SKM-1 treated with dmso at 0.1 percent for 144 hours (cell line): Measurements from ENCODE around the gene IRF2.

Experiments
- DNase-seq: peaks from one replicate; lab custom pipeline; 2025; ENCODE audit not compliant: unreplicated experiment; lab: John Stamatoyannopoulos, UW

Gene IRF2

DNA sequence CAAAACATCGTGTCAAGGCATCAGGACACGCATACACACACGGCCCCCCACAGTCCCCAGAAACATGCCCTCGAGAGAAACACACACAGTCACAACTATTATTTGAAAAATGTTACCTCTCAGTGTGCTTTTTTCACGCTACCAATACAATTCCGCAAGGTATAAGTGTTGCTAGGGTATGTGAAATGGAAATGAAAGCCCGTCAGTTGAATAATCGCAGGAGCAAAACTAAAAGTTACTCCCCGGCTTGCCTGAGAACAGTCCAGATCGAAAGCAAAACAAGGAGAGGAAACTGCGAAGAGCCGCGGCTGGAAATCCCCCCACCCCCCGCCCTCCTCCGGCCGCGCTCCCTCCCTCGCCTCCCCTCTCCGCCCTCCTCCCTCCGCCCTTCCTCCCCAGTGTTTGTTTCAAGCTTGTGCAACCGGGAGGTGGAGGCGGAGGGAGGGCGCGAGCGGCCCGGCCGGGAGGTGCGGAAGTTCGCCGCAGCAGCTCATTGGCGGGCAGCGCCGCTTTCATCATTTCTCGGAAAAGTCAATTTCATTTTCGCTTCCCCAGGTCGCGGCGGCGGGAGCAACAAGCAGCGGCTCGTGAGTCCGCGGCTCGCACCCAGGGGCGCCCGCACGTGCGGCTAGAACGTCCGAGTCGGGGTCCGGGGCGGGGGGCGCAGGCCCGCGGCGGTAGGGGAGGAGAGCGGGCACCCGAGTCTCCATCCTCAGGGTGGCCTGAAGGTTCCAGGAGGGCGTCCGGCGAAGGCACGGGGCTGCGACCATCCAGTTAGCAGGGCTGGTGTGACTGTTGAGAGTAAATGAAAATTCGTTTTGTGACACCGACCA is at the start of gene IRF2:
IRF2 (minus strand) TSS at position 288 of the 833 bp plus-strand sequence. CDS start 45,486 bp downstream, outside the sequence.
- peak; percentile 97 for DNase-seq

GRCh38 chr4:184515606-184516005 is 41.3 kb upstream of the IRF2 start:
- DNase-seq, result no peak

DNA sequence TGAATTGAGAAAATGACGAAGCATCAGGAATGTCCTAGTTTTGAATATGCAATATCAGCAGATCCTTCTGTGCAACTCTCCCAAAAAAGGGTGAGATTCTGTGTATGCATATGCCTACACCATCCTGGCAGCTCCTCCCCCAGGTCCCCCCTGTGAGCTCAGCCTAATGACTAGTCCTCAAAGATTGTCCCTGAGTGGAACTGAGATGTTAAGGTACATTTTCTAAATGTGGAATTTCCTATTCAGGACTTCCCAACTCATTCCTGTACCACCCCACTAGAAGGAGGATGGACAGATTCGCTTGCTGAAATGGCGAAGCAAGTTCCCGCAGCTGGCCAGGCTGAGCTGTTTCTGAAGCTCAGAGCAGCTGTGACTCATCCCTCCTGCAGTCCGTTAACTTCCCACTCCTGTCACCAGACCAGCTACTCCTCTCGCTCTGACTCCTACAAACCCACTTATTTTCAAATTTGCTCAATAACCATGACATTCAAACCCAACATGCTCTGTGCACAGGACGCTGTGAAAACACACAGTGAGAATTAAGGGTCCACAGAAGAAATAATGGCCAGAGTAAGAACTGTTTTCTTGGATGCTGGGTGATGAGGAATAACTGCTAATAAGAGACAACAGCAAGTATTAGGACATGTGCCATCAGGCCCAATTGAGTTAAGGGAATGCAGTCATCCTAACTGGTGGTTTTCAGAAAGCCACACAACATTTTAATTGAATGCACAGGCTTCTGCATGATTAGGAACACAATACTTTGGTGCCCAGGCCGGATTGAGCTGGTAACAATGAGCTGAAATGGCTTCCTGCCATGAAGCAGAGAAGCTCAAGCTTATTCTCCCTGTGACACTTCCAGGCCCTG is 40.0 kb upstream of the IRF2 start:
- peak; percentile 52 for DNase-seq

DNA sequence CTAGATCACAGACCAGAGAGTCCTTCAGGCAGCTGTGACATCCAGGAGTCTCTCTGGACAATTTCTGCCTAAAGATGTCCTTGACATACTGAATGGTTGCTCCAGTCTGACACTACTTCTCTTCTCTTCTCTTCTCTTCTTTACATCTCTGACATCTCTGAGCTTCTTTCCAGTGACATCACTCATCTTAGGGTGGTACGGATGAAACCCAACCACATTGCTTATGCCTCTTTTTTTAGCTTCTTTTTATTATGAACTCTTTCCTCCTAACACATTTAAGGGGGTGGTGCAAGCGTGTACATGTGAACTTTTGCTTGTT is 39.4 kb upstream of the IRF2 start:
- no peak for DNase-seq

DNA sequence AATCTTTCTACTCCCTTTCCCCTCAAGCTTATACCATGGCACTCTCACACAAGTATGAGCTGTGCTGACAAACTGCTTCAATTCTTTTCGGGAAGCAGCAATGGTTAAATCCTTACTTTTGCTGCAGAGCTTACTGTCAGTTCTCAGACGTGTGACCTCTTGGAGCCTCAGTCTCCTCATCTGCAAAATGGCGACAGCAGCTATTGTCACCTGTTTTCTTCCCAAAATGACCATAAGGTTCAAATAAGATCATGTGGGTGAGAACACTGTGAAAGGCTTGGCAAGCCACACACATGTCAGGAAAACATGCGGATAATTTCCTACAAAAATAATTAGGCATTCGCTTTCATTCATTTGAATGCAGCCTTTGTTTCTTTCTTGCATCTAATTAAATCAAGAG is 36.8 kb upstream of the IRF2 start:
- no peak for DNase-seq

- DNase-seq, result peak; percentile 37
Observed at GRCh38 chr4:184510401-184510800, 36.1 kb upstream of the IRF2 start.

GRCh38 chr4:184506527-184507121 is 32.3 kb upstream of the IRF2 start:
- DNase-seq, result no peak

DNA sequence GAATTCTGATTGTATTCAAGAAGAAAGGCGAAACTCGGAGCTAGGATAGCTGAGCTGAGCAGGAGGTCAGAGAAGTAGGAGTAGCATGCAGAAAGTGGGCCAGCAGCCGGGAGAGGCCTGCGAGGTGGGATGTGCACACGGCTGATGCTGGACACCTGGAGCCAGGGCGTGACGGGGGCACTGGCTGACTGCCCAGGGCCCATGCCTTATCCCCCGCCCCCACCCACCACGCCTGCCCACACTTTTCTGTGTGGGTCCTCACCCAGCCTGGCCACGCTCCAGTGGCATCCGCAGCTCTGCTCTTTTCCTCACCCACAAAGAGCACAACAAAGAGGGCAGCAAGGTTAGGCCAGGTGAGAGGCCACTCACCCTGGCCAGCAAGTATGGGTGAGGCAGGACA is 30.0 kb upstream of the IRF2 start:
- no peak for DNase-seq

- DNase-seq, result no peak
Observed at GRCh38 chr4:184503869-184504300, 29.5 kb upstream of the IRF2 start.

DNA sequence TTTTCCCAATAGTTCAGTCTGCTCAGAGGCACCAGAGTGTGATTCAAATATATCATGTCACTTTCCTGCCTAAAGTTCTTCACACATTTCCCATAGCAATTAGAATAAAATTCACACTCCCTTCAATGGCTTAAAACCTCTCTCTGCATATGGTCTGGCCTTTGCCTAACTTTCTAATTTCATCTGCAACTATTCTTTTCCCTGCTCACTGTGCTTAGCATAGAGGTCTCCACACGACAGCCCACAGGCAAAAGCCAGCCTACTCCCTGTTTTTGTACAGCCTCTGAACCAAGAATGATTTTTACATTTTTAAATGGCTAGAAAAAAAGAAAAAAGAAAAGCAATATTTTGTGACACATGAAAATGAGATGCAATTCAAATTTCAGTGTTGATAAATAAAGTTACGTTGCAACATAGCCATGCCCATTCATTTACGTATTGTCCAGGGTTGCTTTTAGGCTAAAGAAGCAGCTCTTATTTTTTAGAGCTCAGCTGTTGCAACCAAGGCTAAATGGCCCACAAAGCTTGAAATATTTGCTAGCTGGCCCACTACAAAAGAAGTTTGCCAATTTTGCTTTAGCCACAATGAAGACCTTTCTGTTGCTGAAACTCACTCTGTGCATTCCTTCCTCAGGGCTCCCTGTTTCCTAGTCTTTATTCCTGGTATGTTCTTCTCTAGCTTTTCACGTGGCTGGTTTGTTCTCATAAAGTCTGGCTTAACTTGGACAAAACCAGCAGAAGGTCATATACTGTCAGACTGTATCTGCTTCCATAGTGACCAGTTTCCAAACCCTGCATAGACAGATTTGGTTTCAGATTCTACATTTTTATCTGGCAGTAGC is 26.6 kb upstream of the IRF2 start:
- no peak for DNase-seq

GRCh38 chr4:184499996-184500395 is 25.6 kb upstream of the IRF2 start:
- no peak for DNase-seq

DNA sequence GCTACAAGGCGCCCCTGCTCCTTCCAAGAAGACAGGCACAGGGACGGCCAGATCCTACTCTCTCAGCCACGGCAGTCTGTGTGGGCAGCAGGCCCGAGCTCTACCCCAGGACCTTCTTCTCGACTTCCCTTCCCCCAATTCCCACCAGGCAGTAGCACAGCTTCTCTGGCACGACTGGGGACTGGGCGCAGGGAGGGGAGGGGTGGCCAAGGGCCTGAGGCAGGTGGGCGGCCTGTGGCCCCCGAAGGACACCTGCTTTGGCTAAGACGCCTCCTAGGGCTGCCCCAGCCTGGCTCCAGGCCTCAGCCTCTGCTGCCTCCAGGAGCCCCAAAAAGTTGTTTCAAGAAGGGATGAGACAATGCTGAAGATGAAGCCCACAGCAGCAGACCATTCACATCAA is 24.2 kb upstream of the IRF2 start:
- no peak for DNase-seq

- no peak for DNase-seq
Observed at GRCh38 chr4:184489771-184490170, 15.4 kb upstream of the IRF2 start.

- DNase-seq, result no peak
Observed at GRCh38 chr4:184487503-184487902, 13.2 kb upstream of the IRF2 start.

- DNase-seq, result no peak
Observed at GRCh38 chr4:184485279-184485678, 10.9 kb upstream of the IRF2 start.

DNA sequence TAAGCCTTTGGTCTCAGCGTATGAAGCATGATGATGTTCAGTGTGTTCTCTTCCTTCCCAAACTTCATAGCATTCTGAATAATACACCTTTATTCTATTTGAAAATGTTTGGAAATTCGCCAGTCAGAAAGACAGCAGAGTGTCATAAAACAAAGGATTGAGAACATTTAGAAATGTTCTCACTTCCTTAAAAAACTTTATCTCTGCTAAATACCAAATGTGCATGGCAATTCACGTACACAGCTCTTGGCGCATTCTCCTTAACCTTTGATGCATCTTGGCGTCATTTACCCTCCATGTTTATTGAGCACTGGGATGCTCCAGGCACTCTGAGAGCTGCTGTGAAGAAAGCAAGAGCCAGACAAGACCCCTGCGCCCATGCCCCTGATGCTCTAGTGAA is 7.2 kb upstream of the IRF2 start:
- no peak for DNase-seq

DNA sequence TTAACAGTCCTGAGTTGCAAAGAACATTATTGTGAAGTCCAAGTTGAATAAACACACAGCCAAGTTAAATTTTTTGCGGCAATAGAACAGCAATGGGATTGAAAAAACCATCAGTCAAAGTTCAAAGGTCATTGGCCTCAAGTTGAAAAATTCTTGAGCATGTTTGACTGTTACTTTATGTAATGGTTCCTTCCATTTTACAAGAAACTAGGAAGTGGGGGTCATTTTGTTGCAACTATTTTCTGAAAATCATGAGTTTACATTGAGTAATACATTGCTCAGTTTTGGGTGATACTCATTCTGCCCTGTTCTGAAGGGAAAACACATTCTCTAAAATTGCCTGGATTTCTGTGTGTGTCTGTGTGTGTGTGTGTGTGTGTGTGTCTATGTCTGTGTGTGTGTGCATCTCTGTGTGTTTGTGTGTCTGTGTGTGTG is 5.2 kb upstream of the IRF2 start:
- peak; percentile 34 for DNase-seq

DNA sequence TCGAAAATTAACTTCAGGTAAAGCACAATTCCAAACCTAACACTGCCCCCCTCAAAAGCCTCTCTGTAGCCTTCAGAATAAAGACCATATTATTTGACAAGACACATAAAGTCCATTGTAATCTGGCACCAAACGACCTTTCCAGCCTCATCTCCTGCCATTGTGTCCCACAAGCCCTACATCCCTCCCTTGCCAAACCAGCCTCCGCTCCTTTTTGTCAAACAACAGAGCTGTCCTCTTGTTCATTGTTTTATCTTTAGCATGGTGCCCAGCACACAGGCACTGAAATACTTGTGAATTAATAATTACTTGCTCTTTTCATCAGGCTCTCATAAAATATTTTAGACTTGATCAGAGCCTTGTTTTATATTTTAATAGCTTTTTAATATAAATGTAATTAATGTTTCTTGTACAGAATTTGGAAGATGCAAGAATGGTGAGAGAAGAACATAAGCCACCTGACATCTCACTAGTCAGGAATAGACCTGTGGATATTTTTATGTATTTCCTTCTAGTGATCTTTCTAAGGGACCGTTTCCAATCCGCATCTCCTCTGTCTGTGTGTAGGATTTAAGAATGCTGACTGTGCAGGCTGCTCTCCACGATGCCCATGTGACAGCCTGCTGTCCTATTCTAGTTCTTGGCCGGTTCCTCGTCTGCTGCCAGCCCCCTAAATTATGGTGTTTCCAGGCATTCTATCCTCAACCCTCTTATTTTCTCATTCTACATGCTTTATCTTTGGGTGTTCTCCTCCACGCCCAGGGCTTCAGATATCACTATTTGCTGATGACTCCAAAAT is 3.0 kb upstream of the IRF2 start:
- DNase-seq, result no peak

DNA sequence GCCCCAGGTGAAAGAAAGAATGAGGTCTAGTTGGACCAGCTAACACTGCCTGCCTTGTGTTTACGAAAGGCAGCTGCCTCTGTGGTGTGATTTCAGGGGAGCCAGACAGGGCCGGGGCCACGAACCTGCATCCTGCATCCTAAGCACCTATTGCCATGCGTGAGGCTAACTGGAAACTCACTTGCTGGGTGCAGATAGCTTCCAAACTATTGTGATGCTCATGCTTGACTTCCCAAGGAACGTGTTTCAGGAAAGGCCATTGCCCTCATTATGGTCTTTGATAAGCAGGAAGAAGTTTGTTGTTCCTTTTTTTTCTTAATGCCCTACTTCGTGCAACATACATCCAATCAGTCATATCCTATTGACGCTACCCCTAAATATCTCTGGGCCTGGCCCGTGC is 2.3 kb upstream of the IRF2 start:
- no peak for DNase-seq

DNA sequence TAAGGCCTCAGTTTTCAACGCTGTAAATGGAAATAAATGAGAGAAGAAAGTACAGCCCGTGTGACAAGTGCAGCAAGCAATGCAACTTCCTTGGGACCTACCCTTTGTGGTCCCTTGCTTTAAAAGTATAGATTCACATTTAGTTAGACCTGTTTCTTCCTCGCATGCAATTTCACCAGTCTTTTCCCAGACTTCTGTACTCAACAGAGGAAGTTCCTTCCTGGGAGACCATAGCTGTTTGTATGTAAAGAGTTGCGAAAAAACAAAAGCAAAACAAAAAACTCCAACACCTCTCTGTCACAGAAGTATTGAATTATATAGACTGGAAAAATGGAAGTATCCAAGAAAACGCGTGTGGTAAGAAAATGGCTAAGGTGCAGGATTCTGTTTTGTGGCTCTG is 1.1 kb upstream of the IRF2 start:
- no peak for DNase-seq
